HepG2 (cell line): Measurements from ENCODE around the gene MTX1. TPM values are rescaled to one million over a fixed set of nuclear protein-coding genes. Genes with fewer than 3 reads are reported as not detected.

Experiments used
- CEBPG ChIP-seq: IDR thresholded peaks from 2 replicates; pipeline ENCODE4 v1.6.1; 2016
- CENPX ChIP-seq: sonication (generic); formaldehyde crosslinking; IDR thresholded peaks from 2 replicates; pipeline ENCODE4 v1.9.0; 2021; ENCODE audit warnings: mild to moderate bottlenecking, missing genetic modification reagents, moderate library complexity
- E2F2 ChIP-seq: sonication (generic); formaldehyde crosslinking; IDR thresholded peaks from 2 replicates; pipeline ENCODE4 v1.4.0; 2020; ENCODE audit warnings: missing genetic modification reagents, borderline replicate concordance
- FOXM1 ChIP-seq: sonication (generic); formaldehyde crosslinking; IDR thresholded peaks from 2 replicates; pipeline ENCODE4 v1.5.0; 2020; ENCODE audit warnings: missing genetic modification reagents
- IKZF1 ChIP-seq: fragments of 450-650 bp; IDR thresholded peaks from 2 replicates; pipeline ENCODE4 v1.7.1; 2016
- IRX3 ChIP-seq: sonication (generic); formaldehyde crosslinking; IDR thresholded peaks from 2 replicates; pipeline ENCODE4 v1.8.1; 2023; ENCODE audit warnings: mild to moderate bottlenecking, low read depth, missing genetic modification reagents, borderline replicate concordance
- JDP2 ChIP-seq: sonication (generic); formaldehyde crosslinking; IDR thresholded peaks from 2 replicates; pipeline ENCODE4 v1.8.1; 2022; ENCODE audit warnings: missing genetic modification reagents, borderline replicate concordance
- SOX6 ChIP-seq, 2 experiments: fragments of 450-650 bp in 1 of 2; sonication (generic) in 1 of 2; formaldehyde crosslinking in 1 of 2; IDR thresholded peaks; 2 replicates each; pipeline versions ENCODE4 v1.4.0 to v1.6.1; 2017 to 2020; ENCODE audit warnings: antibody characterized with exemption in 1 of 2, mild to moderate bottlenecking in 1 of 2, missing genetic modification reagents in 1 of 2
- ZBTB25 ChIP-seq: IDR thresholded peaks from 2 replicates; pipeline ENCODE4 v1.6.1; 2018; ENCODE audit warnings: missing genetic modification reagents
- ZNF350 ChIP-seq: sonication (generic); formaldehyde crosslinking; IDR thresholded peaks from 2 replicates; pipeline ENCODE4 v1.4.0; 2020; ENCODE audit warnings: mild to moderate bottlenecking, low read depth, missing genetic modification reagents, borderline replicate concordance
- ZNF614 ChIP-seq: IDR thresholded peaks from 2 replicates; pipeline ENCODE4 v1.6.1; 2018; ENCODE audit warnings: missing biosample characterization, missing genetic modification reagents, inconsistent platforms, borderline replicate concordance
- ZNF713 ChIP-seq: sonication (generic); formaldehyde crosslinking; IDR thresholded peaks from 2 replicates; pipeline ENCODE4 v1.4.0; 2020; ENCODE audit warnings: mild to moderate bottlenecking, missing genetic modification reagents
- ZNF768 ChIP-seq: sonication (generic); formaldehyde crosslinking; IDR thresholded peaks from 2 replicates; pipeline ENCODE4 v1.4.0; 2020; ENCODE audit warnings: missing genetic modification reagents
- ZNF782 ChIP-seq: sonication (generic); formaldehyde crosslinking; IDR thresholded peaks from 2 replicates; pipeline ENCODE4 v1.4.0; 2020; ENCODE audit warnings: missing genetic modification reagents, mild to moderate bottlenecking, borderline replicate concordance
- ZNF841 ChIP-seq: sonication (generic); formaldehyde crosslinking; IDR thresholded peaks from 2 replicates; pipeline ENCODE4 v1.8.1; 2023; ENCODE audit warnings: missing genetic modification reagents, borderline replicate concordance
- ZSCAN5A ChIP-seq: sonication (generic); formaldehyde crosslinking; IDR thresholded peaks from 2 replicates; pipeline ENCODE4 v1.8.0; 2022; ENCODE audit warnings: mild to moderate bottlenecking, missing genetic modification reagents, borderline replicate concordance
- polyA plus RNA-seq, 8 experiments: library from polyadenylated mRNA; depleted of rRNA in 3 of 8; stranded (reverse) in 7 of 8; unstranded in 1 of 8; fragments of >200 nt; fragmentation: Illumina TruSeq in 4 of 8; extraction: Trizol in 4 of 8; gene quantifications; 2 replicates each; pipeline versions ENCODE4 v1.2.1 to v1.2.3, GENCODE V29; 2011 to 2016; ENCODE audit warnings: low read depth in 4 of 8, missing spikeins in 1 of 8, mixed read lengths in 1 of 8; ENCODE audit not compliant: insufficient read depth in 1 of 8
- total RNA-seq, 5 experiments: library from RNA; depleted of rRNA; stranded (reverse); fragments of >200 nt; fragmentation: Illumina TruSeq; extraction: Trizol; gene quantifications; 2 replicates each; pipeline ENCODE4 v1.2.3, GENCODE V29; 2016; ENCODE audit warnings: low read depth in 1 of 5
- TF ChIP-seq, protein P1 (sequence below): sonication (generic); formaldehyde crosslinking; IDR thresholded peaks from 2 replicates; pipeline ENCODE4 v1.8.1; 2023; ENCODE audit warnings: missing genetic modification reagents, inconsistent platforms, borderline replicate concordance
- TF ChIP-seq, protein P2 (sequence below): sonication (generic); formaldehyde crosslinking; IDR thresholded peaks from 2 replicates; pipeline ENCODE4 v1.4.0; 2020; ENCODE audit warnings: mild to moderate bottlenecking, missing genetic modification reagents
- TF ChIP-seq, protein P3 (sequence below): sonication (generic); formaldehyde crosslinking; IDR thresholded peaks from 2 replicates; pipeline ENCODE4 v1.4.0; 2020; ENCODE audit warnings: missing genetic modification reagents

Gene MTX1
- total and polyA plus RNA-seq, 2 of the 13 experiments (the other 11 are each of a cell fraction or from before 2014, with no cell fraction given): 64.5 to 72.6 TPM

GRCh38 chr1:155227261-155228095 lies 19.0 kb downstream of the MTX1 start (continued):
- TF ChIP-seq E2F2 (CRISPR knock-in tag): no peak
- TF ChIP-seq, protein P1, sequence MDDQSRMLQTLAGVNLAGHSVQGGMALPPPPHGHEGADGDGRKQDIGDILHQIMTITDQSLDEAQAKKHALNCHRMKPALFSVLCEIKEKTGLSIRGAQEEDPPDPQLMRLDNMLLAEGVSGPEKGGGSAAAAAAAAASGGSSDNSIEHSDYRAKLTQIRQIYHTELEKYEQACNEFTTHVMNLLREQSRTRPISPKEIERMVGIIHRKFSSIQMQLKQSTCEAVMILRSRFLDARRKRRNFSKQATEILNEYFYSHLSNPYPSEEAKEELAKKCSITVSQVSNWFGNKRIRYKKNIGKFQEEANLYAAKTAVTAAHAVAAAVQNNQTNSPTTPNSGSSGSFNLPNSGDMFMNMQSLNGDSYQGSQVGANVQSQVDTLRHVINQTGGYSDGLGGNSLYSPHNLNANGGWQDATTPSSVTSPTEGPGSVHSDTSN (CRISPR knock-in tag): no peak
- no peak for TF ChIP-seq FOXM1 (CRISPR knock-in tag)
- TF ChIP-seq ZNF841 (CRISPR knock-in tag): no peak
- TF ChIP-seq, protein P2, sequence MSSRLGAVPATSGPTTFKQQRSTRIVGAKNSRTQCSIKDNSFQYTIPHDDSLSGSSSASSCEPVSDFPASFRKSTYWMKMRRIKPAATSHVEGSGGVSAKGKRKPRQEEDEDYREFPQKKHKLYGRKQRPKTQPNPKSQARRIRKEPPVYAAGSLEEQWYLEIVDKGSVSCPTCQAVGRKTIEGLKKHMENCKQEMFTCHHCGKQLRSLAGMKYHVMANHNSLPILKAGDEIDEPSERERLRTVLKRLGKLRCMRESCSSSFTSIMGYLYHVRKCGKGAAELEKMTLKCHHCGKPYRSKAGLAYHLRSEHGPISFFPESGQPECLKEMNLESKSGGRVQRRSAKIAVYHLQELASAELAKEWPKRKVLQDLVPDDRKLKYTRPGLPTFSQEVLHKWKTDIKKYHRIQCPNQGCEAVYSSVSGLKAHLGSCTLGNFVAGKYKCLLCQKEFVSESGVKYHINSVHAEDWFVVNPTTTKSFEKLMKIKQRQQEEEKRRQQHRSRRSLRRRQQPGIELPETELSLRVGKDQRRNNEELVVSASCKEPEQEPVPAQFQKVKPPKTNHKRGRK (CRISPR knock-in tag): no peak
- TF ChIP-seq, protein P3, sequence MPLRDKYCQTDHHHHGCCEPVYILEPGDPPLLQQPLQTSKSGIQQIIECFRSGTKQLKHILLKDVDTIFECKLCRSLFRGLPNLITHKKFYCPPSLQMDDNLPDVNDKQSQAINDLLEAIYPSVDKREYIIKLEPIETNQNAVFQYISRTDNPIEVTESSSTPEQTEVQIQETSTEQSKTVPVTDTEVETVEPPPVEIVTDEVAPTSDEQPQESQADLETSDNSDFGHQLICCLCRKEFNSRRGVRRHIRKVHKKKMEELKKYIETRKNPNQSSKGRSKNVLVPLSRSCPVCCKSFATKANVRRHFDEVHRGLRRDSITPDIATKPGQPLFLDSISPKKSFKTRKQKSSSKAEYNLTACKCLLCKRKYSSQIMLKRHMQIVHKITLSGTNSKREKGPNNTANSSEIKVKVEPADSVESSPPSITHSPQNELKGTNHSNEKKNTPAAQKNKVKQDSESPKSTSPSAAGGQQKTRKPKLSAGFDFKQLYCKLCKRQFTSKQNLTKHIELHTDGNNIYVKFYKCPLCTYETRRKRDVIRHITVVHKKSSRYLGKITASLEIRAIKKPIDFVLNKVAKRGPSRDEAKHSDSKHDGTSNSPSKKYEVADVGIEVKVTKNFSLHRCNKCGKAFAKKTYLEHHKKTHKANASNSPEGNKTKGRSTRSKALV (CRISPR knock-in tag): 0 out of 2 replicates have a peak, but pooled peaks have one; percentile 45
- TF ChIP-seq ZNF713 (CRISPR knock-in tag): no peak
- TF ChIP-seq ZNF614: peak; percentile 40; the same call in 1 of the 2 replicates
- TF ChIP-seq IRX3 (CRISPR knock-in tag): no peak
- no peak for TF ChIP-seq ZSCAN5A (CRISPR knock-in tag)
- TF ChIP-seq ZNF350 (CRISPR knock-in tag): peak; percentile 23; the same call in 1 of the 2 replicates
- TF ChIP-seq ZNF768: no peak; the same call in 1 of the 2 replicates
- peak; percentile 48 for TF ChIP-seq ZBTB25 (CRISPR knock-in tag)
- no peak for TF ChIP-seq JDP2 (CRISPR knock-in tag)
- TF ChIP-seq ZNF782 (CRISPR knock-in tag): no peak
- no peak for TF ChIP-seq CEBPG (CRISPR knock-in tag)
- TF ChIP-seq CENPX (CRISPR knock-in tag): no peak
- TF ChIP-seq IKZF1: no peak
- TF ChIP-seq SOX6 (IDR thresholded peaks at IDR 0.05): no peak
- peak; percentile 25; the same call in 1 of the 2 replicates for TF ChIP-seq SOX6 (CRISPR knock-in tag; IDR thresholded peaks at IDR 0.05)
